ENCODE measurements around the gene DHRS12. TPM values are rescaled to one million over a fixed set of nuclear protein-coding genes. Genes with fewer than 3 reads are reported as not detected.

DHRS12 gene
- total RNA-seq, 2 experiments from 2014 or later: 10.0 to 14.8 TPM

DNA sequence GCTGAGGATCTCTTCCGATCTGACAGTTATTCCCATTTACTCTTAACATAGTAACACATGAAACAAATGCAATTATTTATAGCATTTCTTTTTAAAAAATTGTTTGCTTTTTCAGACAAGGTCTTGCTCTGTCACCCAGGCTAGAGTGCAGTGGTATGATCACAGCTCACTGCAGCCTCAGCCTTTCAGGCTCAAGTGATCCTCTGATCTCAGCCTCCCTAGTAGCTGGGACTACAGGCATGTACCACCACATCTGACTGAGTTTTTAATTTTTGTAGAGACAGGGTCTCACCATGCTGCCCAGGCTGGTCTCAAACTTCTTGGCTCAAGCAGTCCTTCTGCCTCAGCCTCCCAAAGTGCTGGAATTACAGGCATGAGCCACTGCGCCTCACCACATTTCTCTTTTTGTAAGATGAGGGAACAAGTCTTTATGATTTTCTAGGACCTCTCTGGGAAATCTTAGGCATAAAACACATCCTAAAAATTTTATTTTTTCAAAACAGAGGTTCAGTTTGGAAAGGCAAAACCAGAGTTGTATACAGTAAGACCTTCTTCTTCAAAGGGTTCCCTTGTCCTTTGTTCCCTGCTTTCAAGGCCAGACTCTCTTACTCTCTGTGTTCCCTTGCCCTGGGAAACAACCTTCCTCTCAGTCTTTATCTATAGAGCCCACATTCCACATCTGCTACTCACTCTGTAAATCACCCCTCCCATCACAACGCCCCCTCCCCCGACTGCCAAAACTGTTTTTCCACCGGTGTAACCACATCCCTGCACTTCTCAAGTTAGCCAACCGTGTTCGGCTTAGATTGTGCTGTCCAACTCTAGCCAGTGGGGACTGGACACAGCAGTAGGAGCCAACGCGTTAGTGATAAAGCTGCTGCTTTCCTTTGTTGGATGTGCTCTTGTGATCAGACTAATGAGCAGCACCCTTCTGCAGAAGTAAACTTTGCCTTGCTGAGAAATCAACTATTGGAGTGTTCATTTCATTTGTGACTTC is 56.2 kb downstream of the DHRS12 start:
- H3K4me3 ChIP-seq (ENCODE audit: low read length): no peak overlapping the region
- Mint-ChIP-seq H3K4me3 (no peak overlapping the region), H3K9me3 (peaks cover 7% of the 10 kb centered on the region), H3K27me3 (no peaks in the 10 kb centered on the region), H3K27ac (no peak overlapping the region), H3K36me3 (ENCODE audit: low read depth) (peaks cover 88% of the 10 kb centered on the region), H3K4me1 (ENCODE audit: low read depth) (no peaks in the 10 kb centered on the region)
- no peaks in the 10 kb centered on the region for H3K4me1 ChIP-seq (ENCODE audit: insufficient read depth, low read length)
- peaks cover 16% of the 10 kb centered on the region for H3K36me3 ChIP-seq (ENCODE audit: insufficient read depth, low read length)
- POLR2A ChIA-PET: no interaction called here
- peaks cover 8 to 15% of the 10 kb centered on the region in 2 experiments for H3K9me3 ChIP-seq (ENCODE audit: control insufficient read depth in 1 of 2, insufficient read depth in 1 of 2, low read length in 2 of 2)
- TF ChIP-seq CTCF (IDR thresholded peaks at IDR 0.05): no peak
- DNase-seq: no peak
- intact Hi-C loops (cut with DNase I, micrococcal nuclease): loop anchor here in 1 of 2 experiments (10.0 kb wide), 1 partner anchor 667 kb away; no protein-coding TSS in a partner anchor
- H3K27me3 ChIP-seq (ENCODE audit: control insufficient read depth in 1 of 2, insufficient read depth in 2 of 2, low read length in 2 of 2): no peaks in the 10 kb centered on the region
- CTCF ChIA-PET: interaction anchor here (0.6 kb wide), 1 partner anchor 11 kb away, joined by 4 read pairs; no protein-coding TSS in a partner anchor
- H3K27ac ChIP-seq (ENCODE audit: low read depth in 1 of 2, low read length in 2 of 2): no peak overlapping the region
- no peak for ATAC-seq (ENCODE audit: poor library complexity)

DNA sequence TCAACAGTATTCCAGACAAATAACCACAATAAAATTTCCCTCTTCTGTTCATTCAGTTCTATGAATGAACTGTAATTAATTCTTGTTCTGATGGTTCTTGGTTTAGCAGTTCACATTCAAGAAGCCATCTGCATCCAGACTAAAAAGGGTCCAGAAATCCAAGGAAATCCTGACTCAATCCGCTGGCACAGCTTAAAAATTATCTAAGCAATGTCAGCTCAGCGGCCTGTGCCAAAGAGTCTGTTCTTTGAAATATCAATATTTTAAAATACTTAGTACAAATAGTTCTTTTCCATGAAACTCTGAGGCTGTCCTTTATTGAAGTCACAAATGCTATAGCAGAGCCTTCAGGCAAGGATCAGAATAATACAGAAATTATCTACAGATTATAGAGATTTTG is 57.2 kb downstream of the DHRS12 start:
- ChIA-PET POLR2A (no interaction called here), CTCF (no interaction called here)
- no peak for ATAC-seq (ENCODE audit: poor library complexity)
- peaks cover 86% of the 10 kb centered on the region for H3K36me3 Mint-ChIP-seq (ENCODE audit: low read depth)
- peaks cover 16% of the 10 kb centered on the region for H3K36me3 ChIP-seq (ENCODE audit: insufficient read depth, low read length)
- peaks cover 7% of the 10 kb centered on the region for H3K9me3 Mint-ChIP-seq
- peaks cover 8 to 15% of the 10 kb centered on the region in 2 experiments for H3K9me3 ChIP-seq (ENCODE audit: control insufficient read depth in 1 of 2, insufficient read depth in 1 of 2, low read length in 2 of 2)
- no peaks in the 10 kb centered on the region for H3K27me3 Mint-ChIP-seq
- no peak overlapping the region for H3K27ac ChIP-seq (ENCODE audit: low read depth in 1 of 2, low read length in 2 of 2)
- H3K4me3 Mint-ChIP-seq: no peak overlapping the region
- intact Hi-C loops (cut with DNase I, micrococcal nuclease): loop anchor here in 1 of 2 experiments (10.0 kb wide), 1 partner anchor 668 kb away; no protein-coding TSS in a partner anchor
- no peak for TF ChIP-seq CTCF (IDR thresholded peaks at IDR 0.05)
- no peak overlapping the region for H3K27ac Mint-ChIP-seq
- DNase-seq: no peak
- no peak overlapping the region for H3K4me3 ChIP-seq (ENCODE audit: low read length)
- no peaks in the 10 kb centered on the region for H3K4me1 ChIP-seq (ENCODE audit: insufficient read depth, low read length)
- H3K4me1 Mint-ChIP-seq (ENCODE audit: low read depth): no peaks in the 10 kb centered on the region
- no peaks in the 10 kb centered on the region for H3K27me3 ChIP-seq (ENCODE audit: control insufficient read depth in 1 of 2, insufficient read depth in 2 of 2, low read length in 2 of 2)

DNA sequence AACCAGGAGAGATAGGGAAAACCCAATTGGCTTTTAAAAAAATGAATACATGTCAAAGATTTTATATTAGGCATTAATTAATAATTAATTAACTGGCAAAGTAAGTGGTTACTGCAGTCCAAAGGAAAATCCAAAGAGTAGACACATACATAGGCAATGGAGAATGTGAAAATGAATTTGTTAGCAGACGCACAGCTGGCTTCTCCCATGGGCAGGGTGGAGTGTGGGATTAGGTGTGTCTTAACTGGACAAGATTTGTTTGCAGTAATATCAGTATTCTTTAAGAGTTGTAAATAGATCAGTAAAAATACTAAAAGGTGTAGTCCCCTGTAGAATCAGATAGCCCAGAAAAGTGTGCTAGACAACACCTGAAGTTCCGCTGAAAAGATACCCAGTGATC is 58.7 kb downstream of the DHRS12 start:
- Histone ChIP-seq H3K27ac (ENCODE audit: low read depth in 1 of 2, low read length in 2 of 2) (no peak overlapping the region), H3K4me1 (ENCODE audit: insufficient read depth, low read length) (no peaks in the 10 kb centered on the region), H3K9me3 (ENCODE audit: control insufficient read depth in 1 of 2, insufficient read depth in 1 of 2, low read length in 2 of 2) (peaks cover 8 to 15% of the 10 kb centered on the region in 2 experiments), H3K36me3 (ENCODE audit: insufficient read depth, low read length) (peaks cover 7% of the 10 kb centered on the region), H3K27me3 (ENCODE audit: control insufficient read depth in 1 of 2, insufficient read depth in 2 of 2, low read length in 2 of 2) (no peaks in the 10 kb centered on the region), H3K4me3 (ENCODE audit: low read length) (no peak overlapping the region)
- intact Hi-C loops (cut with DNase I, micrococcal nuclease): loop anchor here in 1 of 2 experiments (10.0 kb wide), 1 partner anchor 670 kb away; no protein-coding TSS in a partner anchor
- no peaks in the 10 kb centered on the region for H3K27me3 Mint-ChIP-seq
- H3K9me3 Mint-ChIP-seq: peaks cover 7% of the 10 kb centered on the region
- peaks cover 84% of the 10 kb centered on the region for H3K36me3 Mint-ChIP-seq (ENCODE audit: low read depth)
- ChIA-PET CTCF (no interaction called here), POLR2A (no interaction called here)
- DNase-seq: no peak
- ATAC-seq (ENCODE audit: poor library complexity): no peak
- no peaks in the 10 kb centered on the region for H3K4me1 Mint-ChIP-seq (ENCODE audit: low read depth)
- H3K27ac Mint-ChIP-seq: no peak overlapping the region
- no peak overlapping the region for H3K4me3 Mint-ChIP-seq
- no peak for TF ChIP-seq CTCF (IDR thresholded peaks at IDR 0.05)
